H9 (cell line): ENCODE measurements around the gene SLC38A3. TPM values are rescaled to one million over a fixed set of nuclear protein-coding genes. Genes with fewer than 3 reads are reported as not detected.

Source experiments
- DNase-seq: peaks from one replicate; pipeline ENCODE4 v3.0.0-alpha.2; 2017
- H2AFZ ChIP-seq: one replicate; pipeline ENCODE4 v1.6.1; 2013; ENCODE audit warnings: mild to moderate bottlenecking, low read length, control low read depth, moderate library complexity
- H2AK5ac ChIP-seq: 2 replicates; pipeline ENCODE4 v1.6.1; 2013; ENCODE audit warnings: low read length, control low read depth, mixed read lengths; ENCODE audit not compliant: insufficient read length
- H2BK120ac ChIP-seq: one replicate; pipeline ENCODE4 v1.6.1; 2013; ENCODE audit warnings: low read depth, mild to moderate bottlenecking, low read length, control low read depth, inconsistent platforms; ENCODE audit not compliant: poor library complexity, severe bottlenecking
- H2BK12ac ChIP-seq: 2 replicates; pipeline ENCODE4 v1.6.1; 2013; ENCODE audit warnings: low read length, control low read depth, mixed read lengths, low read depth; ENCODE audit not compliant: insufficient read length
- H2BK15ac ChIP-seq: 2 replicates; pipeline ENCODE4 v1.6.1; 2013; ENCODE audit warnings: low read depth, low read length, control low read depth
- H2BK20ac ChIP-seq: one replicate; pipeline ENCODE4 v1.6.1; 2013; ENCODE audit warnings: low read depth, mild to moderate bottlenecking, low read length, control low read depth, inconsistent platforms; ENCODE audit not compliant: poor library complexity, severe bottlenecking
- H2BK5ac ChIP-seq: 2 replicates; pipeline ENCODE4 v1.6.1; 2013; ENCODE audit warnings: low read length, control low read depth, mixed read lengths; ENCODE audit not compliant: insufficient read length
- H3K14ac ChIP-seq: 2 replicates; pipeline ENCODE4 v1.6.1; 2013; ENCODE audit warnings: low read length, control low read depth; ENCODE audit not compliant: insufficient read depth
- H3K18ac ChIP-seq: 2 replicates; pipeline ENCODE4 v1.6.1; 2013; ENCODE audit warnings: low read depth, mild to moderate bottlenecking, mixed read lengths, low read length, control low read depth; ENCODE audit not compliant: insufficient read length
- H3K23ac ChIP-seq: 2 replicates; pipeline ENCODE4 v1.6.1; 2013; ENCODE audit warnings: low read length, control low read depth, mixed read lengths, low read depth; ENCODE audit not compliant: insufficient read length
- H3K23me2 ChIP-seq: 2 replicates; pipeline ENCODE4 v1.6.1; 2013; ENCODE audit warnings: low read depth, mild to moderate bottlenecking, mixed read lengths, low read length, control low read depth; ENCODE audit not compliant: insufficient read length, poor library complexity, severe bottlenecking
- H3K27ac ChIP-seq: 2 replicates; pipeline ENCODE4 v1.5.1; 2013; ENCODE audit warnings: low read length, control low read depth, mixed read lengths, low read depth; ENCODE audit not compliant: insufficient read length
- H3K27me3 ChIP-seq: 2 replicates; pipeline ENCODE4 v1.6.1; 2013; ENCODE audit warnings: low read length, control low read depth, inconsistent platforms; ENCODE audit not compliant: insufficient read depth
- H3K4ac ChIP-seq: 2 replicates; pipeline ENCODE4 v1.6.1; 2013; ENCODE audit warnings: low read depth, mild to moderate bottlenecking, control low read depth, inconsistent platforms, low read length, moderate library complexity
- H3K4me1 ChIP-seq: 2 replicates; pipeline ENCODE4 v1.6.1; 2013; ENCODE audit warnings: low read length, control low read depth, inconsistent platforms; ENCODE audit not compliant: insufficient read depth
- H3K4me2 ChIP-seq: 2 replicates; pipeline ENCODE4 v1.6.1; 2013; ENCODE audit warnings: low read length, control low read depth, mixed read lengths; ENCODE audit not compliant: insufficient read length, insufficient read depth
- H3K56ac ChIP-seq: 2 replicates; pipeline ENCODE4 v1.6.1; 2013; ENCODE audit warnings: low read depth, mild to moderate bottlenecking, mixed read lengths, low read length, control low read depth; ENCODE audit not compliant: insufficient read length
- H3K79me1 ChIP-seq: 2 replicates; pipeline ENCODE4 v1.6.1; 2013; ENCODE audit warnings: low read depth, mild to moderate bottlenecking, moderate library complexity, low read length, control low read depth, inconsistent platforms; ENCODE audit not compliant: insufficient read depth, poor library complexity, severe bottlenecking
- H3K79me2 ChIP-seq: 2 replicates; pipeline ENCODE4 v1.6.1; 2013; ENCODE audit warnings: low read length, control low read depth, inconsistent platforms; ENCODE audit not compliant: insufficient read depth
- H3K9ac ChIP-seq: 2 replicates; pipeline ENCODE4 v1.6.1; 2013; ENCODE audit warnings: low read length, control low read depth, mixed read lengths; ENCODE audit not compliant: insufficient read length; ENCODE audit errors: extremely low read depth
- H3K9me3 ChIP-seq: one replicate; pipeline ENCODE4 v1.6.1; 2013; ENCODE audit warnings: low read depth, low read length, inconsistent platforms; ENCODE audit not compliant: control insufficient read depth
- H3T11ph ChIP-seq: one replicate; pipeline ENCODE4 v1.6.1; 2013; ENCODE audit warnings: mild to moderate bottlenecking, low read length, control low read depth, inconsistent platforms
- H4K20me1 ChIP-seq: one replicate; pipeline ENCODE4 v1.6.1; 2013; ENCODE audit not compliant: control insufficient read depth, insufficient read length, insufficient read depth
- H4K5ac ChIP-seq: 2 replicates; pipeline ENCODE4 v1.6.1; 2013; ENCODE audit warnings: low read depth, mild to moderate bottlenecking, mixed read lengths, low read length, control low read depth; ENCODE audit not compliant: insufficient read length
- H4K8ac ChIP-seq: replicated peaks from 2 replicates; pipeline ENCODE4 v1.6.1; 2013; ENCODE audit warnings: low read length, control low read depth, mixed read lengths, low read depth; ENCODE audit not compliant: insufficient read length
- H4K91ac ChIP-seq: 2 replicates; pipeline ENCODE4 v1.6.1; 2013; ENCODE audit warnings: low read depth, mild to moderate bottlenecking, moderate library complexity, mixed read lengths, low read length, control low read depth; ENCODE audit not compliant: insufficient read length
- H3K27ac Mint-ChIP-seq, 3 experiments: 2 replicates in 2 of 3; 3 replicates in 1 of 3; pipeline ENCODE4 v1.8.0; 2020 to 2021; ENCODE audit warnings: mixed read lengths in 3 of 3, mild to moderate bottlenecking in 1 of 3, moderate library complexity in 1 of 3
- H3K27me3 Mint-ChIP-seq: 2 replicates; pipeline ENCODE4 v1.8.0; 2021; ENCODE audit warnings: low read depth, mild to moderate bottlenecking, moderate library complexity, mixed read lengths
- H3K36me3 Mint-ChIP-seq, 3 experiments: 2 replicates in 2 of 3; 3 replicates in 1 of 3; pipeline ENCODE4 v1.8.0; 2020 to 2021; ENCODE audit warnings: low read depth in 3 of 3, mixed read lengths in 3 of 3; ENCODE audit not compliant: insufficient read depth in 1 of 3
- H3K4me1 Mint-ChIP-seq, 2 experiments: 2 replicates each; pipeline ENCODE4 v1.8.0; 2020; ENCODE audit warnings: mixed read lengths in 2 of 2
- H3K4me3 Mint-ChIP-seq, 2 experiments: 2 replicates in 1 of 2; 3 replicates in 1 of 2; pipeline ENCODE4 v1.8.0; 2020 to 2021; ENCODE audit warnings: mild to moderate bottlenecking in 2 of 2, mixed read lengths in 2 of 2, moderate library complexity in 1 of 2
- H3K9me3 Mint-ChIP-seq, 2 experiments: 2 replicates in 1 of 2; 3 replicates in 1 of 2; pipeline ENCODE4 v1.8.0; 2020; ENCODE audit warnings: mild to moderate bottlenecking in 2 of 2, mixed read lengths in 2 of 2, moderate library complexity in 1 of 2
- WGBS: extraction: QIAGEN DNeasy Blood & Tissue Kit; methylation state at CpG from one replicate; pipeline ENCODE4 v1.1.7; 2013; ENCODE audit warnings: missing lambda C conversion rate, low lambda C conversion rate, mixed read lengths; ENCODE audit not compliant: insufficient read length; ENCODE audit errors: extremely low coverage; 5-methylcytosine and 5-hydroxymethylcytosine counted together
- total RNA-seq: library from RNA; stranded (reverse); gene quantifications from 2 replicates; pipeline ENCODE4 v1.2.1, GENCODE V29; 2021
- TF ChIP-seq, protein P1 (sequence below): fragments of 200-600 bp; sonication (generic); conservative IDR thresholded peaks from 3 replicates; pipeline ENCODE4 v1.8.0; 2021; ENCODE audit warnings: antibody characterized with exemption, mild to moderate bottlenecking

SLC38A3 gene
- total RNA-seq, 1 experiment from 2014 or later = 1.4 TPM

DNA sequence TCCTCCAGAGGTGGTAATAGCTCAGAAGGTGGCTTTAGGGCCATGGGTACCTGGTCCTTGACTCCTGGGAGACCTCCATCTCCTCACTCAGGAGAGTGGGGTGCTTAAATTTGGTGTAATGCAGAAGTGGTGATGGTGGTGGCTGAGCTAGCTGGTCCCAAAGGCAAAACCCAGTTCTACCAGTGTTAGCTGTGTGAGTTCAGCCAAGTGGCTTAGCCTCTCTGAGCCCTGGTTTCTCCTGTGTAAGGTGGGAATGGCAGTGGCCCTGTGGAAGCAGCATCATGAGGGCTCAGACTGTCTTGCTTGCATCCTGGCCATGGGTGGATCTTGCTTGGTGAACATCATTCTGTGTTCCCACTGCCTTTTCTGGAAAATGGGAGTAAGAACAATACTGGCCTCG is 40.6 kb upstream of the SLC38A3 start:
- Histone ChIP-seq H2BK120ac (no peak overlapping the region), H3K27ac (no peak overlapping the region), H4K5ac (no peak overlapping the region), H3K79me1 (no peaks in the 10 kb centered on the region), H4K91ac (no peak overlapping the region), H3K18ac (no peak overlapping the region), H2BK15ac (no peak overlapping the region), H3K4me1 (peaks cover 7% of the 10 kb centered on the region; the same call in 1 of the 2 replicates), H4K8ac (no peak overlapping the region), H3K56ac (no peak overlapping the region), H2AFZ (no peak overlapping the region), H3K9me3 (no peaks in the 10 kb centered on the region), H3K79me2 (no peaks in the 10 kb centered on the region), H3T11ph (no peak overlapping the region), H3K9ac (no peak overlapping the region), H3K23me2 (no peaks in the 10 kb centered on the region), H3K23ac (no peak overlapping the region), H3K14ac (no peak overlapping the region; the same call in 1 of the 2 replicates), H2BK20ac (no peak overlapping the region), H3K4ac (no peak overlapping the region), H2AK5ac (no peak overlapping the region), H4K20me1 (no peaks in the 10 kb centered on the region), H3K27me3 (no peaks in the 10 kb centered on the region), H3K4me2 (no peak overlapping the region), H2BK12ac (no peak overlapping the region), H2BK5ac (no peak overlapping the region)
- no CpG with 5 or more reads among the region's 1 CpG for WGBS
- peak overlapping the region in 2 of 3 experiments; percentile 64 to 65; a peak in 4 of 7 replicates for H3K27ac Mint-ChIP-seq
- TF ChIP-seq, protein P1, sequence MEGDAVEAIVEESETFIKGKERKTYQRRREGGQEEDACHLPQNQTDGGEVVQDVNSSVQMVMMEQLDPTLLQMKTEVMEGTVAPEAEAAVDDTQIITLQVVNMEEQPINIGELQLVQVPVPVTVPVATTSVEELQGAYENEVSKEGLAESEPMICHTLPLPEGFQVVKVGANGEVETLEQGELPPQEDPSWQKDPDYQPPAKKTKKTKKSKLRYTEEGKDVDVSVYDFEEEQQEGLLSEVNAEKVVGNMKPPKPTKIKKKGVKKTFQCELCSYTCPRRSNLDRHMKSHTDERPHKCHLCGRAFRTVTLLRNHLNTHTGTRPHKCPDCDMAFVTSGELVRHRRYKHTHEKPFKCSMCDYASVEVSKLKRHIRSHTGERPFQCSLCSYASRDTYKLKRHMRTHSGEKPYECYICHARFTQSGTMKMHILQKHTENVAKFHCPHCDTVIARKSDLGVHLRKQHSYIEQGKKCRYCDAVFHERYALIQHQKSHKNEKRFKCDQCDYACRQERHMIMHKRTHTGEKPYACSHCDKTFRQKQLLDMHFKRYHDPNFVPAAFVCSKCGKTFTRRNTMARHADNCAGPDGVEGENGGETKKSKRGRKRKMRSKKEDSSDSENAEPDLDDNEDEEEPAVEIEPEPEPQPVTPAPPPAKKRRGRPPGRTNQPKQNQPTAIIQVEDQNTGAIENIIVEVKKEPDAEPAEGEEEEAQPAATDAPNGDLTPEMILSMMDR = no peak
- no peaks in the 10 kb centered on the region for H3K9me3 Mint-ChIP-seq
- H3K4me1 Mint-ChIP-seq = peaks cover 30 to 44% of the 10 kb centered on the region in 2 experiments
- H3K4me3 Mint-ChIP-seq = no peak overlapping the region
- no peaks in the 10 kb centered on the region; the same call in 1 of the 2 replicates for H3K27me3 Mint-ChIP-seq
- no peak for DNase-seq
- peaks cover 16 to 36% (median 29%) of the 10 kb centered on the region in 3 experiments for H3K36me3 Mint-ChIP-seq
